HCT116 (cell line): ENCODE measurements around the gene FAM114A1. TPM values are rescaled to one million over a fixed set of nuclear protein-coding genes. Genes with fewer than 3 reads are reported as not detected.

Experiments used
- ATAC-seq: fragments of 200-7000 bp; cut with Tn5 transposase; 2 replicates; pipeline ENCODE4 v1.9.1; 2020; ENCODE audit warnings: mild to moderate bottlenecking, moderate library complexity
- BruUV-seq: library from RNA; stranded (reverse); fragments of 400-500 nt; replicated peaks from 2 replicates; lab custom pipeline; 2021; lab: Mats Ljungman, UMichigan
- CTCF ChIA-PET: fragments of 300-600 bp; sonication (Branson Sonifier 250); formaldehyde crosslinking; loops from one replicate; lab custom pipeline; 2021; ENCODE audit warnings: antibody characterized with exemption; lab: Charles Lee
- POLR2A ChIA-PET: fragments of 300-600, 350-600 bp; sonication (Branson Sonifier 250); formaldehyde crosslinking; loops from one replicate; lab custom pipeline; 2021; ENCODE audit warnings: antibody characterized with exemption; lab: Charles Lee
- RAD21 ChIA-PET, 2 experiments: fragments of 300-600 bp; sonication (Branson Sonifier 250); formaldehyde crosslinking; loops; one replicate each; lab custom pipeline; 2023; ENCODE audit warnings: low total read pairs in 2 of 2; ENCODE audit not compliant: uncharacterized antibody in 2 of 2, unreplicated experiment in 2 of 2, low non-redundant PET in 1 of 2; lab: Charles Lee
- DNase-seq: peaks from one replicate; pipeline ENCODE4 v3.0.0-alpha.2; 2010; ENCODE audit warnings: low read depth, low spot score
- H2AFZ ChIP-seq: fragments of 200-600 bp; shearing (Covaris generic), sonication (generic); 2 replicates; pipeline ENCODE4 v1.6.1; 2017; ENCODE audit warnings: low read depth, mixed run types, mixed read lengths, antibody characterized with exemption, low read length; ENCODE audit not compliant: poor library complexity, severe bottlenecking
- H3K27ac ChIP-seq: 2 replicates; pipeline ENCODE4 v1.5.1; 2012; ENCODE audit warnings: low read depth, low read length
- H3K27me3 ChIP-seq: fragments of 200-600 bp; sonication (generic); 2 replicates; pipeline ENCODE4 v1.6.1; 2016; ENCODE audit warnings: mixed run types, low read length, mixed read lengths; ENCODE audit not compliant: insufficient read depth
- H3K36me3 ChIP-seq, 2 experiments: fragments of 200-500 bp in 1 of 2; fragments of 200-600 bp in 1 of 2; sonication (Bioruptor generic) in 1 of 2; sonication (generic) in 1 of 2; 2 replicates each; pipeline versions ENCODE4 v1.5.1 to v1.6.1; 2014 to 2016; ENCODE audit warnings: low read length in 2 of 2, inconsistent platforms in 1 of 2, mixed read lengths in 1 of 2, mixed run types in 1 of 2; ENCODE audit not compliant: insufficient read depth in 2 of 2, control insufficient read depth in 1 of 2
- H3K4me1 ChIP-seq, 2 experiments: fragments of 200-600 bp in 1 of 2; sonication (generic) in 1 of 2; 2 replicates each; pipeline versions ENCODE4 v1.5.1 to v1.6.1; 2012 to 2017; ENCODE audit warnings: low read length in 2 of 2, inconsistent platforms in 1 of 2, mild to moderate bottlenecking in 1 of 2, mixed read lengths in 1 of 2, mixed run types in 1 of 2, moderate library complexity in 1 of 2; ENCODE audit not compliant: insufficient read depth in 2 of 2, control insufficient read depth in 1 of 2
- H3K4me2 ChIP-seq: fragments of 200-600 bp; sonication (generic); 2 replicates; pipeline ENCODE4 v1.6.1; 2017; ENCODE audit warnings: mixed run types, low read length, mixed read lengths
- H3K4me3 ChIP-seq, 2 experiments: fragments of 200-600 bp in 1 of 2; sonication (generic) in 1 of 2; replicated peaks in 1 of 2; 2 replicates each; pipeline ENCODE4 v1.5.1; 2011 to 2016; ENCODE audit warnings: low read length in 2 of 2, control low read depth in 1 of 2, low read depth in 1 of 2, mild to moderate bottlenecking in 1 of 2, mixed read lengths in 1 of 2, mixed run types in 1 of 2
- H3K79me2 ChIP-seq: fragments of 200-600 bp; sonication (generic); 2 replicates; pipeline ENCODE4 v1.6.1; 2017; ENCODE audit warnings: mild to moderate bottlenecking, mixed run types, low read length, moderate library complexity, mixed read lengths; ENCODE audit not compliant: insufficient read depth
- H3K9ac ChIP-seq: fragments of 200-600 bp; sonication (generic); 2 replicates; pipeline ENCODE4 v1.6.1; 2016; ENCODE audit warnings: low read length, mixed read lengths
- H3K9me2 ChIP-seq: fragments of 200-600 bp; sonication (generic), shearing (Covaris generic); 2 replicates; pipeline ENCODE4 v1.6.1; 2017; ENCODE audit warnings: mixed run types, mild to moderate bottlenecking, moderate library complexity; ENCODE audit not compliant: insufficient read depth
- H3K9me3 ChIP-seq, 2 experiments: fragments of 200-500 bp in 1 of 2; fragments of 200-600 bp in 1 of 2; sonication (Bioruptor generic) in 1 of 2; sonication (generic) in 1 of 2; 2 replicates each; pipeline ENCODE4 v1.6.1; 2014 to 2017; ENCODE audit warnings: low read length in 2 of 2, mixed read lengths in 2 of 2, inconsistent platforms in 1 of 2, low read depth in 1 of 2, mild to moderate bottlenecking in 1 of 2, mixed run types in 1 of 2, moderate library complexity in 1 of 2; ENCODE audit not compliant: control insufficient read depth in 1 of 2, insufficient read depth in 1 of 2
- H4K20me1 ChIP-seq: fragments of 200-600 bp; sonication (generic), shearing (Covaris generic); 2 replicates; pipeline ENCODE4 v1.6.1; 2017; ENCODE audit warnings: mixed run types, mild to moderate bottlenecking, moderate library complexity; ENCODE audit not compliant: insufficient read depth
- CBX3 ChIP-seq: IDR thresholded peaks from 2 replicates; pipeline ENCODE4 v1.6.1; 2012; ENCODE audit warnings: low read depth
- CEBPB ChIP-seq: IDR thresholded peaks from 2 replicates; pipeline ENCODE4 v1.6.1; 2012; ENCODE audit warnings: low read depth
- CTCF ChIP-seq, 3 experiments: fragments of 200-600 bp in 1 of 3; sonication (generic) in 1 of 3; IDR thresholded peaks in 2 of 3; conservative IDR thresholded peaks in 1 of 3; 2 replicates each; pipeline ENCODE4 v1.5.1; 2012 to 2017; ENCODE audit warnings: low read depth in 2 of 3, low read length in 2 of 3, antibody characterized with exemption in 1 of 3, borderline replicate concordance in 1 of 3, control low read depth in 1 of 3, mild to moderate bottlenecking in 1 of 3, mixed read lengths in 1 of 3, mixed run types in 1 of 3, moderate library complexity in 1 of 3; ENCODE audit not compliant: insufficient read depth in 1 of 3
- EZH2 ChIP-seq: fragments of 200-600 bp; sonication (generic); IDR thresholded peaks from 2 replicates; pipeline ENCODE4 v1.6.1; 2017; ENCODE audit warnings: antibody characterized with exemption, mixed run types
- EZH2phosphoT487 ChIP-seq: fragments of 200-600 bp; IDR thresholded peaks from 2 replicates; pipeline ENCODE4 v1.6.1; 2018; ENCODE audit warnings: antibody characterized with exemption, borderline replicate concordance
- FOSL1 ChIP-seq: IDR thresholded peaks from 2 replicates; pipeline ENCODE4 v1.6.1; 2012; ENCODE audit warnings: low read depth
- JUND ChIP-seq: IDR thresholded peaks from 2 replicates; pipeline ENCODE4 v1.6.1; 2012
- MAX ChIP-seq: IDR thresholded peaks from 2 replicates; pipeline ENCODE4 v1.6.1; 2012
- RAD21 ChIP-seq: IDR thresholded peaks from 2 replicates; pipeline ENCODE4 v1.6.1; 2012; ENCODE audit warnings: low read depth, mild to moderate bottlenecking
- REST ChIP-seq: IDR thresholded peaks from 2 replicates; pipeline ENCODE4 v1.6.1; 2012; ENCODE audit warnings: low read depth
- TCF7L2 ChIP-seq: IDR thresholded peaks from 2 replicates; pipeline ENCODE4 v1.7.0; 2011; ENCODE audit warnings: borderline replicate concordance, inconsistent platforms; ENCODE audit not compliant: insufficient read depth, insufficient read length; ENCODE audit errors: extremely low read depth
- ZBTB33 ChIP-seq: IDR thresholded peaks from 2 replicates; pipeline ENCODE4 v1.6.1; 2011; ENCODE audit warnings: mild to moderate bottlenecking, low read length, moderate library complexity; ENCODE audit not compliant: insufficient replicate concordance; ENCODE audit errors: extremely low read depth
- ZNF274 ChIP-seq: fragments of 200-500 bp; sonication (Bioruptor generic); IDR thresholded peaks from 2 replicates; pipeline ENCODE4 v1.6.1; 2014; ENCODE audit warnings: mild to moderate bottlenecking, low read depth, low read length, inconsistent platforms
- intact Hi-C: fragments of 100-400 bp; cut with micrococcal nuclease; formaldehyde crosslinking; loops from 2 replicates; pipeline ENCODE4 v1.10.0; 2022
- total RNA-seq: library from RNA; stranded (reverse); gene quantifications from one replicate; pipeline ENCODE4 v1.2.1, GENCODE V29; 2021; ENCODE audit not compliant: unreplicated experiment

Gene FAM114A1
- total RNA-seq, 1 experiment from 2014 or later, result 35.6 TPM

GRCh38 chr4:38856524-38857337 lies 10.9 kb upstream of the FAM114A1 start, which contains the start of gene TLR6:
TSS of gene TLR6 (minus strand) at chr4:38856817. CDS start at chr4:38829473, 27,344 bp downstream.
- H3K4me2 ChIP-seq, result peak within 1 kb of the TSS; percentile 90
- no peaks in the 10 kb centered on the region for H3K9me3 ChIP-seq
- H3K9me2 ChIP-seq, result no peaks in the 10 kb centered on the region
- peaks cover 19 to 49% of the 10 kb centered on the region in 2 experiments for H3K4me1 ChIP-seq
- ChIA-PET RAD21 (no interaction called here), POLR2A (interaction anchor here (0.9 kb wide), 1 partner anchor 33 kb away, joined by 4 read pairs; no protein-coding TSS in a partner anchor), CTCF (interaction anchor here (0.7 to 2.5 kb wide), 7 partner anchors 8 to 677 kb away, joined by 3 to 19 read pairs (median 4); no protein-coding TSS in a partner anchor)
- ATAC-seq (peak; percentile 4; the same call in 1 of the 2 replicates), DNase-seq (peak; percentile 80)
- H4K20me1 ChIP-seq, result no peaks in the 10 kb centered on the region
- H3K9ac ChIP-seq, result peak within 1 kb of the TSS; percentile 53
- H3K27ac ChIP-seq, result peak within 1 kb of the TSS; percentile 84
- peak within 1 kb of the TSS; percentile 97 for H2AFZ ChIP-seq
- peak within 1 kb of the TSS; percentile 41 to 57 for H3K4me3 ChIP-seq
- intact Hi-C loops, result loop anchor here (2.0 to 10.0 kb wide), 4 partner anchors 98 to 794 kb away; no protein-coding TSS in a partner anchor
- BruUV-seq, result no TSS peak
- no peaks in the 10 kb centered on the region for H3K36me3 ChIP-seq
- no peaks in the 10 kb centered on the region for H3K27me3 ChIP-seq
- 0 out of 2 replicates have a peak, but pooled peaks have one; percentile 19 for TF ChIP-seq JUND
- no peak for TF ChIP-seq ZBTB33
- no peak for TF ChIP-seq TCF7L2
- no peak for TF ChIP-seq REST
- no peak; the same call in 1 of the 2 replicates for TF ChIP-seq CBX3
- no peak for TF ChIP-seq MAX
- peak; percentile 58 to 78 (median 64); a peak in 5 of 6 replicates for TF ChIP-seq CTCF (IDR thresholded peaks at IDR 0.05 in 2 of 3, conservative IDR thresholded peaks at IDR 0.05 in 1 of 3; ENCODE audit: borderline replicate concordance in 1 of 3, insufficient read depth in 1 of 3, low read depth in 2 of 3, low read length in 2 of 3)
- no peak for TF ChIP-seq ZNF274
- no peak for TF ChIP-seq EZH2phosphoT487
- peak; percentile 53 for TF ChIP-seq RAD21
- TF ChIP-seq CEBPB, result no peak
- 0 out of 2 replicates have a peak, but pooled peaks have one; percentile 11 for TF ChIP-seq FOSL1
- no peak for TF ChIP-seq EZH2
- no peaks in the 10 kb centered on the region for H3K79me2 ChIP-seq
